Uterus (tissue), 4 donors: Measurements from ENCODE around the gene GTF3C4. TPM values are rescaled to one million over a fixed set of nuclear protein-coding genes. Genes with fewer than 3 reads are reported as not detected.

Source experiments
- DNase-seq, 2 donors: peaks; one replicate each; pipeline ENCODE4 v3.0.0-alpha.2; 2019 to 2020
- H3K27ac ChIP-seq, 2 donors: fragments of 200-600 bp; sonication (generic); 1 replicate in 1 of 2; 2 replicates in 1 of 2; pipeline ENCODE4 v1.5.1; 2016 to 2018
- H3K27me3 ChIP-seq, 2 donors: fragments of 200-600 bp; sonication (generic); one replicate each; pipeline ENCODE4 v1.5.1; 2018 to 2019; ENCODE audit warnings: control low read depth in 1 of 2
- H3K36me3 ChIP-seq, 2 donors: fragments of 200-600 bp; sonication (generic); one replicate each; pipeline ENCODE4 v1.5.1; 2019; ENCODE audit warnings: control low read depth in 1 of 2
- H3K4me1 ChIP-seq, 2 donors: fragments of 200-600 bp; sonication (generic); one replicate each; pipeline ENCODE4 v1.5.1; 2018 to 2019; ENCODE audit warnings: control low read depth in 1 of 2
- H3K4me3 ChIP-seq, 2 donors: fragments of 200-600 bp; sonication (generic); 1 replicate in 1 of 2; 2 replicates in 1 of 2; pipeline ENCODE4 v1.5.1; 2018 to 2019; ENCODE audit warnings: mild to moderate bottlenecking in 1 of 2
- H3K9me3 ChIP-seq, 2 donors: fragments of 200-600 bp; sonication (generic); one replicate each; pipeline ENCODE4 v1.5.1; 2019; ENCODE audit warnings: control low read depth in 1 of 2
- CTCF ChIP-seq, 4 experiments: fragments of 200-600 bp in 2 of 4; fragments of 450-650 bp in 2 of 4; sonication (generic) in 2 of 4; IDR thresholded peaks; one replicate each; pipeline ENCODE4 v1.5.1; 2016 to 2019; ENCODE audit warnings: antibody characterized with exemption in 4 of 4, mild to moderate bottlenecking in 2 of 4, moderate library complexity in 1 of 4
- POLR2A ChIP-seq, 2 donors: fragments of 450-650 bp; IDR thresholded peaks; one replicate each; pipeline ENCODE4 v1.6.1; 2016; ENCODE audit warnings: antibody characterized with exemption in 2 of 2, mild to moderate bottlenecking in 1 of 2, moderate library complexity in 1 of 2
- intact Hi-C: fragments of 100-400 bp; cut with DNase I; formaldehyde crosslinking; loops from one replicate; pipeline ENCODE4 v1.15.1; 2023; ENCODE audit warnings: low total_unique reads
- total RNA-seq, 4 donors: library from RNA; depleted of rRNA in 3 of 4; stranded (reverse); fragments of >200 nt in 3 of 4; gene quantifications; one replicate each; pipeline versions ENCODE4 v1.1.0 to v1.2.4, GENCODE V29; 2014 to 2023
- donor health status: DM: yes; HTN: yes; CAD: no.

Gene GTF3C4
- total RNA-seq, 4 donors from 2014 or later: 3.2 to 27.8 (median 10.5) TPM

DNA sequence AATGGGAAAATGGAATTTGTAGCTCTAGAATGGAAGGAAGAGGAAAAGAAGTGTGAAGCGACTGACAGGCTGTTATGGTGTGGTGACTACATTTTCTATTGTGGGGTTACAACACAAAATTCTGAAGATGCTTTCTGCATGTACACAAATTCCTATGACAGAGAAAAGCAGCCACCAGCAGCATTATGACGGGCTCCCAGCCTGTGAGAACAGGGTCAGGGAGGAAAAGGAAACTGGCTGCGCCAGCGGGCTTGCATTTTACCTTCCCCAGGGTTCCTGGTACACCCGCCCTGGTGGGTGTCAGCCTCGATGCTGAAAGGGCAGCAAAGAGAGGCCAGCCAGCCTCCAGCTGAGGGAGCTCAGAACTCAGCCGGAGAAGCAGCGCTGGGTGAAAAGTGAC is 41.5 kb upstream of the GTF3C4 start:
- H3K27ac ChIP-seq: no peak overlapping the region
- H3K9me3 ChIP-seq: no peaks in the 10 kb centered on the region
- intact Hi-C loops: no loop called here
- TF ChIP-seq POLR2A (IDR thresholded peaks at IDR 0.05): no peak
- no peak for TF ChIP-seq CTCF (IDR thresholded peaks at IDR 0.05)
- DNase-seq: no peak
- no peak overlapping the region for H3K4me3 ChIP-seq
- H3K27me3 ChIP-seq: no peaks in the 10 kb centered on the region
- no peaks in the 10 kb centered on the region for H3K4me1 ChIP-seq
- no peaks in the 10 kb centered on the region for H3K36me3 ChIP-seq

DNA sequence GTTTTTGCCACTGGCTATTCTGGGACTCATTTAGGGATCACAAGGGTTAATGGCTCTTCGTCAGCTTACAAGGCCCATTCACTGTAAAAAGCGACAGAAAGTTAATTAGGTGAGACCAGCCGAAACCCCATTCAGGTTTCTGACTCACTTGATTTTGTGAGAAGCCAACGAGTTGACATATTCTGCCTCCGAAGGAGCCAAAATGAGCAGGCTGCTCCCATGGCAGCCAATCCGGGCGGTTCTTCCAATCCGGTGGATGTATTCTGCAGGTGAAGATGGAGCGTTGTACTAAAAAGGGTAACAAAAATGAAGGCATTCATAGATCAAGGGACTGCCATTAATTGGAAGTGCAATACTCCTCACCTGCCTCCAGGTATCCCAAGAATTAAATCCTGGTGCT is 40.1 kb upstream of the GTF3C4 start:
- DNase-seq: no peak
- H3K27me3 ChIP-seq: no peaks in the 10 kb centered on the region
- H3K27ac ChIP-seq: no peak overlapping the region
- intact Hi-C loops: no loop called here
- H3K4me3 ChIP-seq: no peak overlapping the region
- no peaks in the 10 kb centered on the region for H3K4me1 ChIP-seq
- no peak for TF ChIP-seq POLR2A (IDR thresholded peaks at IDR 0.05)
- TF ChIP-seq CTCF (IDR thresholded peaks at IDR 0.05): no peak
- H3K9me3 ChIP-seq: no peaks in the 10 kb centered on the region
- H3K36me3 ChIP-seq: no peaks in the 10 kb centered on the region

DNA sequence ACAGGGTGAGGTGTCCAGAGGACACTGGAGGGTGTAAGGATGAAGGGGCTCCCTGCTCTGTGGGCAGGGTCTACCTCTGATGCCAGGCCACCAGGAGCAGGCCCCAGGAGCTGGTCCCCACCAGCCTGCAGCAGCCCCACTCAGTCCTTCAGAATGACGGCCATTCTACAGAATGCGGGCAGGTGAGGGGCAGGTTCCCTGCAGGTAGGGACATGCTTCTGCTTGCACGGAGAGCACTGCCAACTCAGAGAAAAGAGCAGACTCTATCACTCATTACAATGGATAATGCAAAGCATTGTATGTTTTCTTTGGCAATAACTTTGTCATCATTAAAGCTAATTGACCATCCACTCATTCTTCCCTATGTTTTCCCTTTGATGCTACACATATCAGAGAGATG is 39.5 kb upstream of the GTF3C4 start:
- H3K4me1 ChIP-seq: no peaks in the 10 kb centered on the region
- H3K9me3 ChIP-seq: no peaks in the 10 kb centered on the region
- no peak for DNase-seq
- no peak overlapping the region for H3K27ac ChIP-seq
- no peaks in the 10 kb centered on the region for H3K27me3 ChIP-seq
- intact Hi-C loops: no loop called here
- H3K4me3 ChIP-seq: no peak overlapping the region
- H3K36me3 ChIP-seq: no peaks in the 10 kb centered on the region
- TF ChIP-seq CTCF (IDR thresholded peaks at IDR 0.05) (no peak), POLR2A (IDR thresholded peaks at IDR 0.05) (no peak)

- Histone ChIP-seq H3K27ac (no peak overlapping the region), H3K36me3 (no peaks in the 10 kb centered on the region), H3K27me3 (no peaks in the 10 kb centered on the region), H3K9me3 (no peaks in the 10 kb centered on the region), H3K4me3 (no peak overlapping the region), H3K4me1 (no peaks in the 10 kb centered on the region)
- no peak for DNase-seq
- no peak for TF ChIP-seq POLR2A (IDR thresholded peaks at IDR 0.05)
- TF ChIP-seq CTCF (IDR thresholded peaks at IDR 0.05): no peak
- intact Hi-C loops: no loop called here
These were observed 39.0 kb upstream of the GTF3C4 start for GRCh38 chr9:132631280-132631679.

GRCh38 chr9:132631685-132632084 is 38.6 kb upstream of the GTF3C4 start:
- H3K27ac ChIP-seq: no peak overlapping the region
- H3K4me1 ChIP-seq: no peaks in the 10 kb centered on the region
- no peak for DNase-seq
- no peak for TF ChIP-seq POLR2A (IDR thresholded peaks at IDR 0.05)
- TF ChIP-seq CTCF (IDR thresholded peaks at IDR 0.05): no peak
- no peaks in the 10 kb centered on the region for H3K27me3 ChIP-seq
- no peaks in the 10 kb centered on the region for H3K9me3 ChIP-seq
- H3K4me3 ChIP-seq: no peak overlapping the region
- H3K36me3 ChIP-seq: no peaks in the 10 kb centered on the region
- intact Hi-C loops: no loop called here
